Transverse colon (tissue), 4 donors: Measurements from ENCODE around the gene MTERF4.

Experiments
- POLR2A ChIP-seq: fragments of 450-650 bp; IDR thresholded peaks from one replicate; pipeline ENCODE4 v1.6.1; 2016; ENCODE audit warnings: antibody characterized with exemption, mild to moderate bottlenecking, moderate library complexity
- POLR2AphosphoS5 ChIP-seq, 3 donors: sonication (generic); formaldehyde crosslinking; IDR thresholded peaks; one replicate each; pipeline ENCODE4 v1.6.1; 2016; ENCODE audit warnings: antibody characterized with exemption in 3 of 3
- TF ChIP-seq, protein P1 (sequence below), 5 experiments: fragments of 200-600 bp in 3 of 5; fragments of 450-650 bp in 2 of 5; sonication (generic) in 3 of 5; IDR thresholded peaks; 1 replicate in 2 of 5; 2 replicates in 3 of 5; pipeline ENCODE4 v1.5.1; 2016 to 2017; ENCODE audit warnings: antibody characterized with exemption in 5 of 5, inconsistent platforms in 3 of 5, mild to moderate bottlenecking in 2 of 5, moderate library complexity in 1 of 5

DNA sequence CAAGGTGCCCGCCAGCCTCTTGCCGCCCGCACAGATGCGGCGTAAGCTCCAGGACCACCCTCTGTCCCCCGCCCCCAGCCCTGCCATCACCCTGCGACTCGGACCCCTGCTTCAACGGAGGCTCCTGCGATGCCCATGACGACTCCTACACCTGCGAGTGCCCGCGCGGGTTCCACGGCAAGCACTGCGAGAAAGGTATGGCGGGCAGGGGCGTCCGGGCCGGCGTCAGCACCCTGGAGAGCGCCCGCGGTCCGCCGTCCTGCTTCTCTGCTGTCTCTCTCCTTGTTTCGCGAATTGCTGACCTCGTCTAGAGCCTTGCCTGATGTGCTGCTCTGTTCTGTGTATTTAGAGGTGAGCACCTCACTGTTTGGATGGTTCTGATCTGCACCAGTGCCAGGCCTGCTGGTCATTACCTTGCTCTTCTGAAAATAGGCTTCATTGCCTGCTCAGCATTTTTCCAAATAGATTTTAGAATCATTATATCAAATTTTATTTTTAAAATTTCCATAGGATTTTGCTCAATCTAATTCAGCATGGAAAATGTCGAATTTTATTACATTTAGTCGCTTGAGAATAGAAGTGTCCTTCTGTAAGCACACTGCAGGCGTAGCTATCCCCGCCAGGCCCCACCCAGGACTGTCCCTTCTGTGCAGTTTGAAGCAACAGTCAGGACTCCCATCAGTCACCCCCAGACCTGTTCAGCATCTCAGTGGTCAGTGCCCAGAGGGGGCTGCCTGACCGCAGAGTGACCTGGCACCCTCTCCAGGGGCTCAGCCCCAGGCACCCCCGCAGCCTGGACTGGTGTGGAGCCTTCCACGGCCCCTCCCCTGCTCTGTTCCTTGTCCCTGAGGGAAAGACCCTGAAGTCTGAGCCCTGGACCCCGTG, 52.1 kb downstream of the MTERF4 start:
- TF ChIP-seq, protein P1, sequence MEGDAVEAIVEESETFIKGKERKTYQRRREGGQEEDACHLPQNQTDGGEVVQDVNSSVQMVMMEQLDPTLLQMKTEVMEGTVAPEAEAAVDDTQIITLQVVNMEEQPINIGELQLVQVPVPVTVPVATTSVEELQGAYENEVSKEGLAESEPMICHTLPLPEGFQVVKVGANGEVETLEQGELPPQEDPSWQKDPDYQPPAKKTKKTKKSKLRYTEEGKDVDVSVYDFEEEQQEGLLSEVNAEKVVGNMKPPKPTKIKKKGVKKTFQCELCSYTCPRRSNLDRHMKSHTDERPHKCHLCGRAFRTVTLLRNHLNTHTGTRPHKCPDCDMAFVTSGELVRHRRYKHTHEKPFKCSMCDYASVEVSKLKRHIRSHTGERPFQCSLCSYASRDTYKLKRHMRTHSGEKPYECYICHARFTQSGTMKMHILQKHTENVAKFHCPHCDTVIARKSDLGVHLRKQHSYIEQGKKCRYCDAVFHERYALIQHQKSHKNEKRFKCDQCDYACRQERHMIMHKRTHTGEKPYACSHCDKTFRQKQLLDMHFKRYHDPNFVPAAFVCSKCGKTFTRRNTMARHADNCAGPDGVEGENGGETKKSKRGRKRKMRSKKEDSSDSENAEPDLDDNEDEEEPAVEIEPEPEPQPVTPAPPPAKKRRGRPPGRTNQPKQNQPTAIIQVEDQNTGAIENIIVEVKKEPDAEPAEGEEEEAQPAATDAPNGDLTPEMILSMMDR (IDR thresholded peaks at IDR 0.05) = no peak
- TF ChIP-seq POLR2AphosphoS5 (IDR thresholded peaks at IDR 0.05) (no peak), POLR2A (no peak)
